ENCODE results near the gene VEGFB. TPM values are rescaled to one million over a fixed set of nuclear protein-coding genes. Genes with fewer than 3 reads are reported as not detected.

VEGFB gene
- total and polyA plus RNA-seq, 2 of the 8 experiments (the other 6 are each of a cell fraction or from before 2014, with no cell fraction given) = 9.3 to 49.6 TPM

GRCh38 chr11:64256300-64256699 is 21.9 kb downstream of the VEGFB start (continued):
- no peak for TF ChIP-seq ATF2 (IDR thresholded peaks at IDR 0.05; ENCODE audit: low read length)
- TF ChIP-seq TBP (IDR thresholded peaks at IDR 0.05; ENCODE audit: low read depth, low read length) = no peak
- no peak for TF ChIP-seq JUND (IDR thresholded peaks at IDR 0.05; ENCODE audit: low read length)
- no peak for TF ChIP-seq SP4 (IDR thresholded peaks at IDR 0.05; ENCODE audit: low read length)
- no peak for TF ChIP-seq SRF (IDR thresholded peaks at IDR 0.05; ENCODE audit: low read depth, low read length)
- TF ChIP-seq EZH2 (IDR thresholded peaks at IDR 0.05; ENCODE audit: low read depth, low read length, severe bottlenecking) = no peak
- TF ChIP-seq SAP30 (IDR thresholded peaks at IDR 0.05; ENCODE audit: insufficient read depth, insufficient replicate concordance, low read length) = no peak

Measured in H1 (cell line).